ENCODE results near the gene ROCK1.
"Not testable (repeated sequence)": the region's sequence is repeated elsewhere in the genome, so short reads cannot be mapped to it uniquely, and the experiment has no call there.

ROCK1 gene

GRCh38 chr18:21052385-21052784 is 59.2 kb downstream of the ROCK1 start:
- no peak for ATAC-seq

DNA sequence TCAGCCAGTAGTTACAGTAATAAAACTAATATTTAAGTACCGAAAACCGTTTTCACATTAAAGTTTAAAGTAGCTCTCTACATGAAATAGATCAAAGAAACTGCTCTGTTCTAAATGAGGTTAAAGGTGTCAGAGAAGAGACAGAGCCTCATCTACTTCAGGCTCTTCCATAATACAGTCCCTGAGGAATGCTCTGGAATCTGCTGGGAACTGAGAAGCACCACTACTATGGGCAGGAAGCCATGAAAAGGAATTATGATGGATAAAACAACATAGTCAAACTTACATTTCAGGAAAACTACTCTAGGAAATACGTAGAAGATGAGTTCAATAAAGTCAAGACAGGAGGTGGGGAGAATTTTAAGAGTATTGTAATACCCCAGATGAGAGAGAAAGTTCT is 60.0 kb downstream of the ROCK1 start:
- no peak for ATAC-seq

GRCh38 chr18:21049306-21049705 is 62.3 kb downstream of the ROCK1 start:
- no peak for ATAC-seq

GRCh38 chr18:21047126-21047525 is 64.5 kb downstream of the ROCK1 start:
- ATAC-seq, result no peak

- no peak for ATAC-seq
These were observed 71.1 kb downstream of the ROCK1 start for GRCh38 chr18:21040466-21040865.

DNA sequence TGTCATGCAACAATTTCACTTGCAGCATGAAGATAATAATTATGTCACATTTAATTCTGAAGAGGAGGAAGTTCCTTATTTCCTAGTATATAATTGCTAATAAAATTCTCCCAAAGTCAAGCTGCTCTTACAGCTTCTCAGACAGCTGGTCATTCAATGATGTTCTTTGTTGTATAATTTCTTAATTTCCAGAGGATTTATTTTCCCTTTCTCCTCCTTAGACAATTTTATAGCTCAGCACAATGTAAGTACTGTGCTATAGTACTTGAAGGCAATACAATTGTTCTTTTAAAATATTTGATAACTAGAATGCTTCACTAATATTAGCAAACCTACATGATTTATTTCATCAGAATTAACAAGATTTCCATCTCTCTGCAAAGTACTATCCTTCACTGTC is 73.4 kb downstream of the ROCK1 start:
- ATAC-seq, result no peak

DNA sequence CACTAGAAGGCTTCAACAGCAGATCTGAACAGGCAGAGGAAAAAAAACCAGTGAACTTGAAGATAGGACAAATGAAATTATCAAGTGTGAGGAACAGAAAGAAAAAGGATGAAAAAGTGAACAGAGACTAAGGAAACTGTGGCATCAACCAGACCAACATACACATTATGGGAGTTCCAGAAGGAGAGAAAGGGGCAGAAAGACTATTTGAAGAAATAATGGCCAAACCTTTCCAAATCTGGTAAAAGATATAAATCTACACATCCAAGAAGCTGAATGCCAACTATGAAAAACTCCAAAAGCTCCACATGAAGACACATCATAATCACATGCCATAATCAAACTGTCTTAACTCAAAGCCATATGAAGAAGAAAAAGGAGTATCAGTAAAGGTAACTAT is 79.8 kb downstream of the ROCK1 start:
- no peak for ATAC-seq

DNA sequence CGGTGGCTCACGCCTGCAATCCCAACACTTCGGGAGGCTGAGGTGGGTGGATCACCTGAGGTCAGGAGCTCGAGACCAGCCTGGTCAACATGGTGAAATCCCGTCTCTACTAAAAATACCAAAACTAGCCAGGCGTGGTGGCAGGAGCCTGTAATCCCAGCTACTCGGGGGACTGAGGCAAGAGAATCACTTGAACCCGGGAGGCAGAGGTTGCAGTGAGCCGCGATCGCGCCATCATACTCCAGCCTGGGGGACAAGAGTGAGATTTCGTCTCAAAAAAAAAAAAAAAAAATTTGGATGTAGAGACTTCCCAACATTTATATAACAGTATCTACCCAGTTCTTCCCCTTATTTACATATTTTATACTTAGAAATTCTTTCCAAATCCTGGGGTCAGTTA is 93.4 kb downstream of the ROCK1 start:
- ATAC-seq, result not testable (repeated sequence)

DNA sequence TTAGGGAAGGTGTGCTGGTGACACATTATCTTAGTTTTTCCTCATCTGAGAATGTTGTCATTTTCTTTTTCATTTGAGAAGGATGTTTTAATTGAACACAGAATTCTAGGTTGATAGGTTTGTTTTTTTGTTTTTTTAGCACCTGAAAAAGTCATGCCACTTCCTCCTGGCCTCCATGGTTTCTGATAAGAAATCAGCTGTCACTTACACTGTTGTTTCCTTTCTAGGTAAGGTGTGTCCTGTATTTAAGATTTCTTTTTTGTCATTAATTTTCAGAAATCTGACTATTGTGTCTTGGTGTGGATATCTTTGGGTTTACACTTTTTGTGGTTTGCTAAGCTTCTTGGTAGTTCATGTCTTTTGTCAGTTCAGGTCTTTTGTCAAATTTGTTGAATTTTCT is 99.3 kb downstream of the ROCK1 start:
- no peak for ATAC-seq

DNA sequence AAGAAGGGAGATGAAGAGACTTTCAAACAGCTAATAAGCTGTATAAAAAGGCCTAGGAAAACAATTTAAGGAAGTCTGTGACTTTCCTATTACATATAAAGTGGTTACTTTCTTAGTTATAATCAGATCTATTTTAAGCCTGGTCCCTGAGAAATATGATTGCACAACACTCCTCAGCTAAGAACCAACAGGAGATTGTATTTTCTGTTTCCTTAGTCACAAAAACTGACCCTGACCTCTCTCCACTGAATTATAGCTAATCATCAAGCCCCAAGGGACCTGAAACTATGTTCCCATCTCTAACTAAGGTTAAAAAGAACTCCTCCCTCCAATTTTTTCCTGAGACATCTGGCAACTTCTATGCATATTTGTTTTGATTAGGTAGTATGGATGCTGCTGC is 106.9 kb downstream of the ROCK1 start:
- ATAC-seq, result no peak

GRCh38 chr18:21000667-21001066 is 110.9 kb downstream of the ROCK1 start:
- ATAC-seq, result no peak

DNA sequence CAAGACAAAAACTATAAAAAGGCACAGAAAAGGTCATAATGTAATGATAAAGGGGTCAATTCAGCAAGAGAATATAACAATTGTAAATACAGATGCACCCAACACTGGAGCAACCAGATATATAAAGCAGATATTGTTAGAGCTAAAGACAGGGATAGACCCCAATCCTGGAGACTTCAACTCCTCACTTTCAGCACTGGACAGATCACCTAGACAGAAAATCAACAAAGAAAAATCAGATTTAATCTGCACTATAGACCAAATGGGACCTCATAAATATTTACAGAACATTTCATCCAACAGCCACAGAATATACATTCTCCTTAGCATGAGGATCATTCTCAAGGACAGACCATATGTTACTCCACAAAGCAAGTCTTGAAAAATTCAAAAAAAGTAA is 114.2 kb downstream of the ROCK1 start:
- ATAC-seq, result no peak

DNA sequence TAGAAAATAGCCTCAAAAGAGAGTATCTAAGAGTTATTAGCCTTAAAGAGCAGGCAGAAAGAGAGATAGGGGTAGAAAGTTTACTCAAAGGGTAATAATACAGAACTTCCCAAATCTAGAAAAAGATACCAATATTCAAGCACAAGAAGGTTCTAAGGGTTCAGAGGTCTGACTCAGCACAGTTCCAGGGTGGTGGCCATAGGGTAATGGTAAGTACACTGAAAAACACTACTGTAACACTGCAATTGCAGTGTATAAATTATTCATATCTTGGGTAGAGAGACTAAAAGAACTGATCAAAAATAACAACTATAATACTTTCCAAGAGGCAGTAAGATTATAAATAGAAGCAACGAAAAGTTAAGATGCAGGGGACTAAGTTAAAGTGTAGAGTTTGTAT is 115.2 kb downstream of the ROCK1 start:
- no peak for ATAC-seq

DNA sequence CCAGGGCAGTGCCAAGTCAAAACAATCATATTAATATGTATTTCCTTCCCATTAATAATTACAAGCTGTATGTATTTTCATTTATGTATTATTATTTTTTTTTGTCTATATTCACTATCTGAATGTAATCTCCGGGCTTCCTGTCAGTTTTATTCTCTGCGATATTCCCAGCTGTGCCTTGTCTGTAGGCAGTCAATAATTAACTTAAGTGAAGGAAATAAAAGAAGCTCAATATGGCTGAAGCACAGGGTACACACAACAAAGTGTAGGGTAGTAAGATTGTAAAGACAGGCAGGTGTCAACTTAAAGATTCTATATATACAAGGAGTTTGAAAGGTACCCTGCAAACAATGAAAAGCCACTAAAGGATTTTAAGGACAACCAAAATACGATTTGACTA is 122.9 kb downstream of the ROCK1 start:
- no peak for ATAC-seq

GRCh38 chr18:20975077-20975476 is 136.5 kb downstream of the ROCK1 start:
- no peak for ATAC-seq

DNA sequence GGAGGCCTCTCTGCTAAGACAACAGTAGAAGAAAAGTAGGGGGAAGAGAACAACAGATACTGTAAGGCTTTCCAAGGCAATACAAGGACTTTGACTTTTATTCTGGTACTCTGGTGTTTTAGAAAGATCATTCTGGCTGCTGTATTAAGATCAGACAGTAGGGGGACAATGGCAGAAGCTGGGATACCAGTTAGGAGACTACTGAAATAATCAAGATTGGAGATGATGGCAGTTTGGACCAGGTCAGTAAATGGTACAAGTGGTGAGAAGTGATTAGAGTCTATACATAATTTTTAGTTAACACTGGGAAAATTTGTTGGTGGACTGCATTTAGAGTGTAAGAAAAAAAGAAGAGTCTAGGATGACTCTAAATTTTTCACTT is 139.7 kb downstream of the ROCK1 start:
- ATAC-seq, result no peak

DNA sequence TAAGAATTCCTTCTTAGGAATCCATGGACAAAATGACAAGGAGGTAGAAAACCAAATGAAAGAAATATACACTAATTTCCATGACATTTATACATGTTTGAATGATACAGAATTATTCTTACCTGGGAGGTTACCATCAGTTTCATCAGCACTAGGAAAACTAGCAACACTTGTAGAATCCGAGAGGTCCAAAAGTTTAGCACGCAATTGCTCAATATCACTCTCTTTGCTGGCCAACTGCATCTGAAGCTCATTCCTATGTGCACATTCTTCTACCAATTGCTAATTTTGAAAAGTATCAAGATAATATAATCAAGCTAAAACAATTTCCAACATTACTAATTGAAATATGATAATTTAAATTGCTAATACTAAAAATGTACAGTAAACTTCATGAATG is 144.8 kb downstream of the ROCK1 start:
- no peak for ATAC-seq

DNA sequence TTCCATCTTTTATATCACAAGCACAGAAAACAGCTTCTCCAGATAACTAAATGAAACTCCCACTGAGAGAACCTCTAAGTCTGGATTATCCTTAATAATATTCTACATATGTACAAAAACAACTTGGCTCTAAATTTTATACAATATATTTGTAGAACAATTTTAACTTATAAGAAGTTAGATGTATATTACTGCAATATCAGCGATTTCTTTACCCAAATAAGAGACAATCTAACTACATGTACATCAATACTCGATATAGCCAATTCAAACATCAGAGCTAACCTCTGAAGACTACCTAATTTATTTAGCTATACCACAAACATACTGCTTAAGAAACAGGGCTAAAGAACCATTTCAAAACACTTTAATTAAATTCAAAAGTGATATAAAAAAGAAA is 148.6 kb downstream of the ROCK1 start:
- ATAC-seq, result no peak

DNA sequence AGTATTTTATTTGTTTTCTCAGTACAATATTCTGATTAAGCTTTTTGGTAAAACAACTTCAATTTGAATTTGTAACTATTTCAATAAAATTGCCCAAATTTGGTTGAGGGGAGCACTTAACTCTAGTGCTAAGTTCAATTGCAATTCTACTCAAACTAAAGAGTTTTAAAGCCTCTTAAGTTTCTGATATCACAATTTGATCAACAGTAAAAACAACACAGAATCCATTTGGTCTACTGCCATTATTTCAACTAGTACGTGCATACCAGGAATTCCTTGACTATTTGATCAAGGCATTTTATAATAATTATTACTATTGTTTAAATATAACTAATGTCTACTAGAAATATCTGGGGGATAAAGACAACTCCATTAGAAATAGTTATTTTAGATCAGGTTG is 150.9 kb downstream of the ROCK1 start:
- ATAC-seq, result no peak

- ATAC-seq, result not testable (repeated sequence)
These were observed 160.8 kb downstream of the ROCK1 start for GRCh38 chr18:20950827-20951226.

Data from activated CD4-positive, CD25-positive, alpha-beta regulatory T cell treated with anti-CD3 and anti-CD28 coated beads, Interleukin-2, amount 50 U/mL, for 24 hours (primary cell).